Natural killer cell treated with Interleukin-12 subunit alpha and Interleukin-12 subunit beta and Interleukin-15 and Interleukin-18, amount 100 ng/mL, for 72 hours (primary cell): ENCODE data around the gene SENP2. TPM values are rescaled to one million over a fixed set of nuclear protein-coding genes. Genes with fewer than 3 reads are reported as not detected.
"Not testable (repeated sequence)": the region's sequence is repeated elsewhere in the genome, so short reads cannot be mapped to it uniquely, and the experiment has no call there.

Experiments used
- ATAC-seq, 2 donors: fragments of 150-1000 bp; cut with Tn5 transposase in 1 of 2; sonication (Bioruptor Pico), chemical (Tn5 transposase) in 1 of 2; 2 replicates each; pipeline ENCODE4 v1.10.0; 2021
- DNase-seq: peaks from one replicate; pipeline ENCODE4 v3.0.0; 2022; ENCODE audit warnings: low spot score
- H3K27ac Mint-ChIP-seq, 2 donors: 1 replicate in 1 of 2; 2 replicates in 1 of 2; pipeline ENCODE4 v1.8.0; 2022; ENCODE audit warnings: mixed read lengths in 2 of 2, mild to moderate bottlenecking in 1 of 2, moderate library complexity in 1 of 2
- H3K27me3 Mint-ChIP-seq, 2 donors: 1 replicate in 1 of 2; 2 replicates in 1 of 2; pipeline ENCODE4 v1.8.0; 2022; ENCODE audit warnings: mixed read lengths in 2 of 2
- H3K36me3 Mint-ChIP-seq: one replicate; pipeline ENCODE4 v1.8.0; 2022; ENCODE audit warnings: mixed read lengths
- H3K4me1 Mint-ChIP-seq, 2 donors: 1 replicate in 1 of 2; 2 replicates in 1 of 2; pipeline ENCODE4 v1.8.0; 2022; ENCODE audit warnings: low read depth in 2 of 2, mixed read lengths in 2 of 2, mild to moderate bottlenecking in 1 of 2
- H3K4me3 Mint-ChIP-seq: one replicate; pipeline ENCODE4 v1.8.0; 2022; ENCODE audit warnings: mixed read lengths
- H3K9me3 Mint-ChIP-seq: 2 replicates; pipeline ENCODE4 v1.8.0; 2022; ENCODE audit warnings: mixed read lengths
- total RNA-seq, 2 donors: library from RNA; stranded (reverse); gene quantifications; one replicate each; pipeline ENCODE4 v1.2.3, GENCODE V29; 2022

SENP2 gene
- total RNA-seq, 2 donors from 2014 or later = 41.2 to 47.1 TPM

GRCh38 chr3:185561374-185561943 lies 24.6 kb upstream of the SENP2 start:
- Mint-ChIP-seq H3K4me1 (peaks cover 10 to 16% of the 10 kb centered on the region in 2 donors), H3K4me3 (peak overlapping the region; percentile 32), H3K36me3 (no peaks in the 10 kb centered on the region), H3K27me3 (peaks cover 2 to 6% of the 10 kb centered on the region in 2 donors), H3K27ac (no peak overlapping the region), H3K9me3 (no peaks in the 10 kb centered on the region)
- DNase-seq (no peak), ATAC-seq (no peak)

GRCh38 chr3:185561958-185562357 lies 24.1 kb upstream of the SENP2 start:
- no peak overlapping the region for H3K27ac Mint-ChIP-seq
- H3K9me3 Mint-ChIP-seq = no peaks in the 10 kb centered on the region
- H3K36me3 Mint-ChIP-seq = no peaks in the 10 kb centered on the region
- no peak overlapping the region for H3K4me3 Mint-ChIP-seq
- DNase-seq (no peak), ATAC-seq (no peak)
- H3K4me1 Mint-ChIP-seq = peaks cover 10 to 16% of the 10 kb centered on the region in 2 donors
- H3K27me3 Mint-ChIP-seq = peaks cover 2 to 6% of the 10 kb centered on the region in 2 donors

GRCh38 chr3:185572183-185572582 lies 13.9 kb upstream of the SENP2 start:
- Mint-ChIP-seq H3K27ac (no peak overlapping the region), H3K4me3 (no peak overlapping the region), H3K36me3 (peaks cover 10% of the 10 kb centered on the region), H3K4me1 (peaks cover 4 to 5% of the 10 kb centered on the region in 2 donors), H3K27me3 (no peaks in the 10 kb centered on the region), H3K9me3 (peaks cover 9% of the 10 kb centered on the region)
- DNase-seq = no peak
- ATAC-seq = no peak

- H3K4me3 Mint-ChIP-seq, H3K4me1 Mint-ChIP-seq, H3K27me3 Mint-ChIP-seq, H3K27ac Mint-ChIP-seq, H3K9me3 Mint-ChIP-seq: not testable (repeated sequence)
- peaks cover 10% of the 10 kb centered on the region for H3K36me3 Mint-ChIP-seq
- peak in 1 of 2 donors; percentile 61 for ATAC-seq
- peak; percentile 66 for DNase-seq
Observed at GRCh38 chr3:185575108-185575869, 10.8 kb upstream of the SENP2 start.

- Mint-ChIP-seq H3K27me3 (no peaks in the 10 kb centered on the region), H3K4me3 (no peak overlapping the region), H3K27ac (no peak overlapping the region), H3K36me3 (no peaks in the 10 kb centered on the region), H3K4me1 (peaks cover 33 to 36% of the 10 kb centered on the region in 2 donors), H3K9me3 (no peaks in the 10 kb centered on the region)
- DNase-seq (no peak), ATAC-seq (no peak)
Observed at GRCh38 chr3:185582236-185582635, 3.9 kb upstream of the SENP2 start.

GRCh38 chr3:185582871-185583270 lies 3.2 kb upstream of the SENP2 start:
- no peak overlapping the region for H3K4me3 Mint-ChIP-seq

GRCh38 chr3:185583925-185584324 lies 2.2 kb upstream of the SENP2 start:
- Mint-ChIP-seq H3K9me3 (no peaks in the 10 kb centered on the region), H3K4me3 (peak overlapping the region; percentile 28), H3K4me1 (peaks cover 40 to 44% of the 10 kb centered on the region in 2 donors), H3K27me3 (no peaks in the 10 kb centered on the region), H3K36me3 (no peaks in the 10 kb centered on the region), H3K27ac (peak overlapping the region in 1 of 2 donors; percentile 31)
- no peak for DNase-seq
- no peak for ATAC-seq

More at GRCh38 chr3:185582871-185583270, 3.2 kb upstream of the SENP2 start:
- no peaks in the 10 kb centered on the region for H3K27me3 Mint-ChIP-seq
- H3K4me1 Mint-ChIP-seq = peaks cover 33 to 37% of the 10 kb centered on the region in 2 donors
- H3K36me3 Mint-ChIP-seq = no peaks in the 10 kb centered on the region
- no peak for ATAC-seq
- DNase-seq = no peak
- no peaks in the 10 kb centered on the region for H3K9me3 Mint-ChIP-seq
- no peak overlapping the region for H3K27ac Mint-ChIP-seq

GRCh38 chr3:185584686-185585085 lies 1.4 kb upstream of the SENP2 start:
- peak overlapping the region in 1 of 2 donors; percentile 68 for H3K27ac Mint-ChIP-seq
- no peaks in the 10 kb centered on the region for H3K36me3 Mint-ChIP-seq
- peaks cover 40 to 44% of the 10 kb centered on the region in 2 donors for H3K4me1 Mint-ChIP-seq
- ATAC-seq (no peak), DNase-seq (no peak)
- H3K9me3 Mint-ChIP-seq = no peaks in the 10 kb centered on the region
- no peaks in the 10 kb centered on the region for H3K27me3 Mint-ChIP-seq
- peak overlapping the region; percentile 87 for H3K4me3 Mint-ChIP-seq

- Mint-ChIP-seq H3K36me3 (no peaks in the 10 kb centered on the region), H3K4me1 (peaks cover 40 to 44% of the 10 kb centered on the region in 2 donors), H3K9me3 (no peaks in the 10 kb centered on the region), H3K27me3 (no peaks in the 10 kb centered on the region), H3K4me3 (peak overlapping the region; percentile 87), H3K27ac (peak overlapping the region; percentile 86 to 92)
- no peak for ATAC-seq
- DNase-seq = no peak
Observed at GRCh38 chr3:185585518-185585858, 607 bp upstream of the SENP2 start.

- Mint-ChIP-seq H3K4me1 (peaks cover 40 to 44% of the 10 kb centered on the region in 2 donors), H3K27ac (peak overlapping the region; percentile 86 to 92), H3K9me3 (no peaks in the 10 kb centered on the region), H3K27me3 (no peaks in the 10 kb centered on the region), H3K4me3 (peak overlapping the region; percentile 87), H3K36me3 (no peaks in the 10 kb centered on the region)
- ATAC-seq = no peak
- no peak for DNase-seq
Observed at GRCh38 chr3:185586686-185587039, 568 bp downstream of the SENP2 start.

GRCh38 chr3:185594073-185594472 lies 8.0 kb downstream of the SENP2 start:
- H3K27me3 Mint-ChIP-seq = no peaks in the 10 kb centered on the region
- peaks cover 8% of the 10 kb centered on the region for H3K36me3 Mint-ChIP-seq
- H3K4me3 Mint-ChIP-seq = no peak overlapping the region
- peaks cover 5% of the 10 kb centered on the region in 2 donors for H3K4me1 Mint-ChIP-seq
- ATAC-seq = no peak
- no peaks in the 10 kb centered on the region for H3K9me3 Mint-ChIP-seq
- no peak overlapping the region for H3K27ac Mint-ChIP-seq
- DNase-seq = no peak

- no peak for ATAC-seq
- H3K27me3 Mint-ChIP-seq = no peaks in the 10 kb centered on the region
- H3K4me1 Mint-ChIP-seq = peaks cover 5% of the 10 kb centered on the region in 2 donors
- no peak overlapping the region for H3K4me3 Mint-ChIP-seq
- no peaks in the 10 kb centered on the region for H3K9me3 Mint-ChIP-seq
- peaks cover 14% of the 10 kb centered on the region for H3K36me3 Mint-ChIP-seq
- no peak for DNase-seq
- H3K27ac Mint-ChIP-seq = peak overlapping the region; percentile 1 to 14
Observed at GRCh38 chr3:185595526-185595925, 9.4 kb downstream of the SENP2 start.

GRCh38 chr3:185605566-185605965 lies 19.5 kb downstream of the SENP2 start:
- ATAC-seq (no peak), DNase-seq (no peak)
- H3K27ac Mint-ChIP-seq = no peak overlapping the region
- no peaks in the 10 kb centered on the region for H3K9me3 Mint-ChIP-seq
- H3K27me3 Mint-ChIP-seq = no peaks in the 10 kb centered on the region
- H3K4me1 Mint-ChIP-seq = peaks cover 0 to 3% of the 10 kb centered on the region in 2 donors
- no peak overlapping the region for H3K4me3 Mint-ChIP-seq
- H3K36me3 Mint-ChIP-seq = peaks cover 27% of the 10 kb centered on the region

GRCh38 chr3:185606196-185606595 lies 20.1 kb downstream of the SENP2 start:
- no peak overlapping the region for H3K27ac Mint-ChIP-seq
- no peak for ATAC-seq
- H3K9me3 Mint-ChIP-seq = no peaks in the 10 kb centered on the region

More at GRCh38 chr3:185606196-185606595, 20.1 kb downstream of the SENP2 start:
- H3K27me3 Mint-ChIP-seq = no peaks in the 10 kb centered on the region
- no peak overlapping the region for H3K4me3 Mint-ChIP-seq
- H3K4me1 Mint-ChIP-seq = peaks cover 0 to 3% of the 10 kb centered on the region in 2 donors
- no peak for DNase-seq
- peaks cover 27% of the 10 kb centered on the region for H3K36me3 Mint-ChIP-seq
